Stimulated activated CD8-positive, alpha-beta memory T cell treated with anti-CD3 and anti-CD28 coated beads, Interleukin-4, amount 100 ng/mL, for 48 hours (primary cell): ENCODE measurements around the gene FOXL1.
A peak's percentile ranks its signal among the peaks of the same experiment; 100 is the strongest.
"Not testable (repeated sequence)": the region's sequence is repeated elsewhere in the genome, so short reads cannot be mapped to it uniquely, and the experiment has no call there.

Experiments
- DNase-seq: peaks from one replicate; pipeline ENCODE4 v3.0.0-alpha.2; 2020

The FOXL1 gene

GRCh38 chr16:86581458-86581857 is 3.1 kb downstream of the FOXL1 start:
- no peak for DNase-seq

GRCh38 chr16:86584071-86584685 is 5.8 kb downstream of the FOXL1 start:
- no peak for DNase-seq

DNA sequence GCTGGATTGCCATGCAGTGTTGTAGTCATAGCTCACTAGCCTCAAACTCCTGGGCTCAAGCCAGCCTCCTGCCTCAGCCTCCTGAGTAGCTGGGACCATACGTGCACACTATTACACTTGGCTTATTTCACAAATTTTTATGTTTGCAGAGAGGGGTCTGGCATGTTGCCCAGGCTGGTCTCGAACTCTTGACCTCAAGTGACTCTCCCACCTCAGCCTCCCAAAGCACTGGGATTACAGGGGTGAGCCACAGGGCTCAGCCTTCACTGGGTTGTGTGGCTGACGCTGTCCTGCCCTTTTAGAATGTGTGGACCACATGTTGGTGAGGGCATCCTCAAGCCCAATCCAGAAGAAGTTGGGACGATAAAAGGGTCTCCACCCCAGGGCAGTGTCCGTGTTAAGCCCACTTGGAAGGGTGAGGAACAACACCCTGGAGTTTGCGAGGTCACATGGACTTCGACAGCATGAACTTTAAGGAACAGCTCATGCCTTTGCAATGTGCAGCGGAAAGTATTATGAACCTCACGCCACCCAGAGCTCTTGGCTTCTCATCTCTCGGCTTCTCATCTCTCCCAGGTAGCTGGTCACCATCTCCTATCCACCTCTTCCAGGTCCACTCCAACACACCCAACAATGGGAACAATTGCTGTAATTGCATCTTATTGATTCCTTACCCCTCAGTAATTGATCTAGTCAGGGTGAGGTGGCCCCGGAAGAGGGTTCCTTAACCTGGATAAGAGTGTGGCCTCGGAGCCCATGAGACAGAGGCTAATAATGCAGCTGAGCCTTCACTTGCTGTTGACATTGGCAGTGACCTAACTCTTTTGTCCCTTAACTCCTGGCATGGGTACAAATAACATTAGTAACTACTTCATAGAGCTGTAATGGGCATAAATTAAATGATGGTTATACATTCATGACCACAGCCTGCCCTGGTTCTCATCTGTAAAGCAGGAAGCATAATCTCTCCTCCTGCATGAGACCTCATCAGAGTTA is 6.7 kb downstream of the FOXL1 start:
- no peak for DNase-seq

- DNase-seq: no peak
Measured at GRCh38 chr16:86585821-86586611, 7.7 kb downstream of the FOXL1 start.

DNA sequence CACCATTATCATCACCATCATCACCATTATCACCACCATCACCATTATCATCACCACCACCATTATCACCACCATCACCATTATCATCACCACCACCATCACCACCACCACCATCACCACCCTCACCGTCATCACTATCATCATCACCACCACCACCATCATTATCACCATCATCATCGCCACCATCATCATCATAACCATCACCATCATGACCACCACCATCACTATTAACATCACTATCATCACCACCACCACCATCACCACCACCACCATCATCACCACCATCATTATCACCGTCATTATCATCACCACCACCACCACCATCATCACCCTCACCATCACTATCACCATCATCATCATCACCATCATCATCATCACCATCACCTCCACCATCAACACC is 9.1 kb downstream of the FOXL1 start:
- no peak for DNase-seq

- not testable (repeated sequence) for DNase-seq
Measured at GRCh38 chr16:86587955-86588354, 9.6 kb downstream of the FOXL1 start.

DNA sequence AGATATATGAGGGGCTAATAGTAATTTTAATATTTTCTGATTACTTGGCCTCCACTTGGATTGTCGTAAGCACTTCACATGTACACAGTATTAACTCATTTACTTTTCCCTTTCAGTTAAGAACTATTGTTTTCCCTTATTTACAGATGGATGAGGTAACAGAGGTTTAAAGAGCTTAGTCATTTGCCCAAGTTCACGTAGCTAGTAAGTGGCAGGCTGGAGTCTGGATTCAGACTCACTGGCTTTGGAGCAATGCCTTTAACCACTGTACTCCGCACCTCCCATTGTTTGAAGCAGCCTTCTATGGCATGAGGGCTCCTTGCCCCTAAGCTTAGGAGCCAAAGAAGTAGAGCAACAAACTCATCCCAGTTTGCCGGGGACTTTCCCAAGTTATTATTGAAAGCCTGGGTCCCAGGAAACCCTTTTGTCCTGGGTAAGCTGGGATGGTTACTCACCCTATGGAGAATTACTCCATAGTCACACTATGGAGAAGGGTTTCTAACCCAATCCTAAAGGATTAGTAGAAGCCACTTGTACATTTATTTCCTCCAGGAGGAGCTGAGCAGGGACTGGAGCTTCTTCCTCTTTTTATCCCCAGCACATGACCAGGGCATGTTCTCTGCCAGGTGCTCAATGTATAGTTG is 12.3 kb downstream of the FOXL1 start:
- DNase-seq: no peak

DNA sequence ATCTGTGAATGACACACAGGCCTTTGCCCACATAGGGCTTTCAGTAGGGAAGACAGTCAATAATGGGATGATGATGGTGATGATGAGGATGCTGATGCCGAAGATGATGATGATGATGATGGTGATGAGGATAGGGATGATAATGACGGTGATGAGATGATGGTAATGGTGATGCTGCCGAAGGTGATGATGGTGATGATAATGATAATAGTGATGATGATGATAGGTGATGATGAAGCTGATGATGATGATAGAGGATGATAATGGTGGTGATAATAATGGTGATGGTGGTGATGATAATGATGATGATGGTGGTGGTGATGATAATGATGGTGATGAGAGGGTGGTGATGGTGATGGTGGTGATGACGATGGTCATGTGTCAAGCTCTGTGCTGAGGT is 12.9 kb downstream of the FOXL1 start:
- no peak for DNase-seq

GRCh38 chr16:86593913-86594620 is 15.7 kb downstream of the FOXL1 start:
- no peak for DNase-seq

DNA sequence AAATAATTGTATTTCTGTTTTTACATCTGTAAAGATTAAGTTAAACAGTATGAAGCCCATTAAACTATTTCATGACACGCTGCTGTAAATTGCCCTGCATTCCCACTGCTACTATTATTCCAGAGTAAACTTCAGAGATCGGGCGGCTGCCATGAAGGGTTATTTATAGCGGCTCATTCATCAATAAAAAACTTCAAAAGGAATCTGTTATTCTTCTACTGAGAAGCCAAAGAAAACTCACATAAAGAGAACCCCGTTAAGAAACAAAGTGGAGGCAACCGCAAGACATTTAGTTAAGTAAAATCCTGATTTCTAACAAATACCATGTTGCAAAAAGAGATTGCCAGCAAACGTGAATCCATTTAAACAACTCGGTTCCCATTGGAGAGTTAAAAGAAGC is 16.4 kb downstream of the FOXL1 start:
- no peak for DNase-seq

DNA sequence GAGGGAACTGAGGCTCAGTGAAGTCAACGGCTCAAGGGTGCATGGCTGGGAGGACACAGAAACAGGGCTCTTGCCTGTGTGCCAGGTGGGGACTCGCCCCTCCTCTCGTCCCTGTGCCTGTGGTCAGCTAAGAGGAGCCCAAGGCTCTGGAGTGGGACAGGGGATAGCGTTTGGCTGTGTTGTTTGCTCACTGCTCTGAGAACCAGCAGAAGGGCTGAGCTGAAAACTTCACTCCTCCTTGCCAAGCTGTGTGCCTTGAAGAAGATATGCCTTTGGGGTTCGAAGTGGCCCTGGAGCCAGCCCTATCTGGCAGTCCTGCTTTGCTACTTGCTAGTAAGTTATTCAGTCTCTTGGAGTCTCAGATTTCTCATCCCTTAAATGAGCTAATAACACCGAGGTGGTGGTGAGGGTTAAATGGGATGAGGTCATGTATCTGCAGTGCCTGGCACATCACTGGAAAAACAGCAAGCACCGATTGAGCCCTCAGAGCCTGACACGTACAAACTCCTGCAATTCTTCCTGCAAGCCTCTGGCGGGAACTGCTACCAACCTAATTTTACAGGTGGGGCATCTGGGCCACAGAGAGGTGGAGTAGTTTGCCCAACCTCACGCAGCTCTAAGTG is 17.7 kb downstream of the FOXL1 start:
- DNase-seq: no peak

- DNase-seq: no peak
Measured at GRCh38 chr16:86597126-86597879, 19.0 kb downstream of the FOXL1 start.

DNA sequence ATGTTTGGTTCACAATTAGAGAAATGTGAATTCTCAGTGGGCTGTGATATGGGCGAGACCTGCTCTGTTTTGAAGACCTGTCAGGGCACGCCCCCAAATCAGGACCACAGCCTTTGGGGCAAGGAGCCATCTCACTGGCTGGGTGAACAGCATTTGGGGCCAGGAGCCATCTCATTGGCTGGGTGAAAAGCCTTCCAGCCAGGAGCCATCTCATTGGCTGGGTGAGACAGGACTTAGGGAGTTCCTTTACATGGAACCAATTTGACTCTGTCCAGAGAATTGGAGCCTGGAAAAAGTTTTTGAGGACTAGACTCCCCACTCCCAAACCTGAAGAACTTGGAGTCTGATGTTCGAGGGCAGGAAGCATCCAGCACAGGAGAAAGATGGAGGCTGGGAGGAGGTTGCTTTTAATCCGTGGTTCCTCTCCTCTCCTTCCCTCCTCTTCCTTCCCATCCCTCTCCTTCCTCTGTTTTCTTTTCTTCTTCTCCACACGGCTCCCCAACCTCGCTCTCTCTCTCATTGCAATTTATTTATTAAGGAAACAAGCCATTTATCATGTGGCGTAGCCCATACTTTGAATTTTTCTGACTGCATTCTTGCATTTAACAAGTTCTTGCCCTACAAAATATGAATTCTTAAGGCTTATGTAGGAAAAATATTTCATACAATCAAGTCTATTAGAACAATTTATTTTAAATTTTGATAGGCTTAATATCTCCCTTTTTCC is 19.7 kb downstream of the FOXL1 start:
- no peak for DNase-seq

DNA sequence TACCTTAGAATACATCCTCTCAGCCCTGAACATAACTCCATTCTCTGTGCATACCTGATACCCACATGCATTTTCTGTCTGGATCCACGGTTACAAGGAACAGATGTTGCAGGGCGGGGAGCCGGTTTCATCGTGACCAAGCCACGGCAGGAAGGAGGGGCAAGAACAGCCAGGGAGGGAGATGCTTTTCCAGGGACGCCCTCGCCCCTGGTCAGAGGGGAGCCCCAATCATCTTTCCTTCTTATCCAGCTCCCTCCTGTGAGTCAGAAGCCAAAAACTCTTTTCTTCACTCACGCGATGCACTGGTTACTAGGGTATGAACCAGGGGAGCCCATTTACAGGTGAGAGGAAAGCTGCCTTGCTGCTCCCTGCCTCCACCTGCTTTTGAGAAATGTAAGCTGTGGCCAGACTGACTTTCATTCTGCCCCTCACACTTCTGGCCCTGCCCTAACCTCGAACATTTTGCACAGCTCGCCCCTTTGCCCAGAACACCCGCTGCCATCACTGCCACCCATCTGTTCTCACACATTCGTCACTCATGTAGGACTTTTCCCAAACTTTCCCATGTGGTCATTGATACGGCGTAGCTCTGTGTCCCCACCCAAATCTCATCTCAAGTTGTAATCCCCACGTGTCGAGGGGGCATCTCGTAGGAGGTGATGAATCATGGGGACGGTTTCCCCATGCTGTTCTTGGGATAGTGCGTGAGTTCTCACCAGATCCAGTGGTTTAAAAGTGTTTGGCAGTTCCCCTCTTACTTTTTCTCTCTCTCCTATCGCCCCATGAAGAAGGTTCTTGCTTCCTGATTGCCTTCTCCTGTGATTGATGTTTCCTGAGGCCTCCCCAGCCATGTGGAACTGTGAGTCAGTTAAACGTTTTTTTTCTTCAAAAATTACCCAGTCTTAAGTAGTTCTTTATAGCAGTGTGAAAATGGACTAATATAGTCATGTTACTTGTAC is 20.5 kb downstream of the FOXL1 start:
- DNase-seq: no peak

- DNase-seq: no peak
Measured at GRCh38 chr16:86601356-86601755, 23.0 kb downstream of the FOXL1 start.

DNA sequence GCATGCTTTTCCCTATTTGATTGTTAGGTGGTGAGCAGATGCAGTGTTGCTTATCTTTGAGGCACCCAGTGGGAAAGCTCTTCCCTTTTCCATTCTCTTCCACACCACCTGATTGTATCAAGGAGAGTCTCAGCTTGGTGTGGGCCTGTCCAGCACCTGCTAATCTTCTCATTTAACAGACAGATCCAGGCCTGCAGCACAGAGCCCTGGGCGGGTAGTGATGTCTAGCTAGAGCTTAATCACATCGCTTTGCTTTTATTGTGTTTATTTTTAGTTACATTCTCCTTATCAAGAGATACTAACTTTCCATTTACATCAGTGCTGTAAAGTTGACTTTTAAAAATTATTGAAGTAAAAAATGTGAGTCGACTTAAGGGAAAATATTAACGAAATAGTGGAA is 24.2 kb downstream of the FOXL1 start:
- DNase-seq: no peak

- DNase-seq: peak; percentile 42
Measured at GRCh38 chr16:86604436-86605193, 26.3 kb downstream of the FOXL1 start.

GRCh38 chr16:86605950-86606349 is 27.6 kb downstream of the FOXL1 start:
- DNase-seq: no peak
